Liver (tissue), 9 donors: Measurements from ENCODE around the gene RPP40. TPM values are rescaled to one million over a fixed set of nuclear protein-coding genes. Genes with fewer than 3 reads are reported as not detected.

Experiments
- DNase-seq: peaks from one replicate; pipeline ENCODE4 v3.0.0-alpha.2; 2017; ENCODE audit warnings: low spot score
- H3K27ac ChIP-seq, 2 donors: one replicate each; pipeline ENCODE4 v1.7.0; 2013; ENCODE audit warnings: inconsistent platforms in 2 of 2, low read length in 2 of 2, control low read depth in 1 of 2, low read depth in 1 of 2, mild to moderate bottlenecking in 1 of 2
- H3K27me3 ChIP-seq, 4 donors: one replicate each; pipeline versions ENCODE4 v1.6.1 to v1.7.0; 2013; ENCODE audit warnings: low read length in 3 of 4, inconsistent platforms in 1 of 4, mild to moderate bottlenecking in 1 of 4, moderate library complexity in 1 of 4; ENCODE audit not compliant: control insufficient read depth in 4 of 4, insufficient read depth in 4 of 4
- H3K36me3 ChIP-seq, 4 donors: one replicate each; pipeline versions ENCODE4 v1.6.1 to v1.7.0; 2013; ENCODE audit warnings: low read length in 3 of 4, mild to moderate bottlenecking in 3 of 4, low read depth in 1 of 4, moderate library complexity in 1 of 4; ENCODE audit not compliant: control insufficient read depth in 4 of 4, insufficient read depth in 3 of 4
- H3K4me1 ChIP-seq, 4 donors: one replicate each; pipeline versions ENCODE4 v1.6.1 to v1.7.0; 2013; ENCODE audit warnings: low read length in 3 of 4, mild to moderate bottlenecking in 3 of 4, moderate library complexity in 1 of 4; ENCODE audit not compliant: control insufficient read depth in 4 of 4, insufficient read depth in 4 of 4
- H3K4me3 ChIP-seq, 3 donors: one replicate each; pipeline versions ENCODE4 v1.6.1 to v1.7.0; 2013; ENCODE audit warnings: low read length in 3 of 3, control low read depth in 1 of 3, low read depth in 1 of 3, mild to moderate bottlenecking in 1 of 3
- H3K9ac ChIP-seq, 2 donors: one replicate each; pipeline ENCODE4 v1.7.0; 2013; ENCODE audit warnings: low read length in 2 of 2, mild to moderate bottlenecking in 2 of 2, moderate library complexity in 2 of 2, control low read depth in 1 of 2, low read depth in 1 of 2
- H3K9me3 ChIP-seq, 4 donors: one replicate each; pipeline versions ENCODE4 v1.6.1 to v1.7.0; 2013; ENCODE audit warnings: low read length in 3 of 4; ENCODE audit not compliant: control insufficient read depth in 4 of 4
- EGR1 ChIP-seq, 2 donors: IDR thresholded peaks; 2 replicates each; pipeline ENCODE4 v1.6.1; 2016 to 2018; ENCODE audit warnings: antibody characterized with exemption in 2 of 2, low read depth in 2 of 2
- FOXA1 ChIP-seq: IDR thresholded peaks from 2 replicates; pipeline ENCODE4 v1.6.1; 2016; ENCODE audit warnings: antibody characterized with exemption
- FOXA2 ChIP-seq: IDR thresholded peaks from 2 replicates; pipeline ENCODE4 v1.6.1; 2016; ENCODE audit warnings: antibody characterized with exemption
- GABPA ChIP-seq, 2 donors: IDR thresholded peaks in 1 of 2; conservative IDR thresholded peaks in 1 of 2; 2 replicates each; pipeline ENCODE4 v1.6.1; 2016; ENCODE audit warnings: antibody characterized with exemption in 2 of 2, mild to moderate bottlenecking in 1 of 2, moderate library complexity in 1 of 2
- HNF4G ChIP-seq: IDR thresholded peaks from 2 replicates; pipeline ENCODE4 v1.6.1; 2016; ENCODE audit warnings: antibody characterized with exemption
- JUND ChIP-seq, 2 donors: IDR thresholded peaks; 2 replicates each; pipeline ENCODE4 v1.6.1; 2016; ENCODE audit warnings: antibody characterized with exemption in 2 of 2
- NR2F2 ChIP-seq: IDR thresholded peaks from 2 replicates; pipeline ENCODE4 v1.6.1; 2016; ENCODE audit warnings: antibody characterized with exemption
- RAD21 ChIP-seq, 2 donors: IDR thresholded peaks; 2 replicates each; pipeline ENCODE4 v1.6.1; 2016; ENCODE audit warnings: antibody characterized with exemption in 2 of 2, mild to moderate bottlenecking in 2 of 2
- RXRA ChIP-seq, 2 donors: IDR thresholded peaks; 2 replicates each; pipeline ENCODE4 v1.6.1; 2017 to 2018; ENCODE audit warnings: antibody characterized with exemption in 2 of 2, mild to moderate bottlenecking in 1 of 2
- SP1 ChIP-seq: IDR thresholded peaks from 2 replicates; pipeline ENCODE4 v1.6.1; 2018; ENCODE audit warnings: antibody characterized with exemption, mild to moderate bottlenecking
- TAF1 ChIP-seq: conservative IDR thresholded peaks from 2 replicates; pipeline ENCODE4 v1.6.1; 2016; ENCODE audit warnings: antibody characterized with exemption, mild to moderate bottlenecking
- YY1 ChIP-seq: IDR thresholded peaks from 2 replicates; pipeline ENCODE4 v1.6.1; 2016; ENCODE audit warnings: antibody characterized with exemption, mild to moderate bottlenecking
- WGBS: extraction: QIAGEN DNeasy Blood & Tissue Kit; methylation state at CpG from one replicate; pipeline ENCODE4 v1.1.7; 2013; 5-methylcytosine and 5-hydroxymethylcytosine counted together
- polyA plus RNA-seq, 2 donors: library from polyadenylated mRNA; stranded (reverse) in 1 of 2; unstranded in 1 of 2; fragments of 200-250 nt in 1 of 2; fragments of >200 nt in 1 of 2; fragmentation: Nextera tagmentation in 1 of 2; extraction: Ambion mirVana in 1 of 2; gene quantifications; one replicate each; pipeline versions ENCODE4 v1.2.1 to v1.2.3, GENCODE V29; 2013 to 2015
- total RNA-seq, 2 donors: library from RNA; depleted of rRNA; stranded (reverse); fragments of >200 nt; gene quantifications; one replicate each; pipeline ENCODE4 v1.2.3, GENCODE V29; 2014
- TF ChIP-seq, protein P1 (sequence below): IDR thresholded peaks from 2 replicates; pipeline ENCODE4 v1.6.1; 2016; ENCODE audit warnings: antibody characterized with exemption
- TF ChIP-seq, protein P2 (sequence below): IDR thresholded peaks from 2 replicates; pipeline ENCODE4 v1.6.1; 2016; ENCODE audit warnings: antibody characterized with exemption
- TF ChIP-seq, protein P3 (sequence below): IDR thresholded peaks from 2 replicates; pipeline ENCODE4 v1.6.1; 2016; ENCODE audit warnings: antibody characterized with exemption
- TF ChIP-seq, protein P4 (sequence below): IDR thresholded peaks from 2 replicates; pipeline ENCODE4 v1.6.1; 2016; ENCODE audit warnings: antibody characterized with exemption, mild to moderate bottlenecking
- TF ChIP-seq, protein P5 (sequence below): fragments of 150-350 bp; IDR thresholded peaks from 2 replicates; pipeline ENCODE4 v1.5.1; 2017; ENCODE audit warnings: improper control_type of control experiment, low read depth, low read length; ENCODE audit not compliant: missing input control
- donor health status: healthy.
- donor health status: healthy.
- donor health status: healthy.
- donor health status: healthy.
- donor health status: healthy.

The RPP40 gene
- total and polyA plus RNA-seq, 4 donors = 5.4 to 9.5 (median 8.9) TPM

DNA sequence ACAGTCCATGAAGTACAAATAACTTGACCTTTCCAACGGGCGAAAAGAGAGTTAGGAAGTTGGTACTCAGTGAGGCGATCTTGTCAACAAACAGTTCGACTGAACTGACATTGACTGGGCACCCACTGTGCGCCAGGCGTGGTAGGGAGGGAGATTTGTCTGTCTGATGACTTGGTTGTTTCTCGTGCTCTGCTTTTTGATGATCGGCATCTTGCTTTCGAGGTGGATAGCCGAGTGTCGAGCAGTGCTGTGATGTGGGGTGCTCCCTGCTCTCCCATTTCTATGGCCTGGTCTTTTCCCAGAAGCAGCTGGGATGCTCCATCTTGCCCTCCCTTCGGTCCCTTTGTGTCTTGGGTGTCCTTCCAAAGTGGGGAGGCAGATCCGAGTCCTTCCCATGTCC, 30.4 kb downstream of the RPP40 start:
- Histone ChIP-seq H3K4me1 (no peaks in the 10 kb centered on the region), H3K36me3 (no peaks in the 10 kb centered on the region), H3K27me3 (no peaks in the 10 kb centered on the region), H3K4me3 (no peak overlapping the region), H3K9ac (no peak overlapping the region), H3K27ac (no peak overlapping the region), H3K9me3 (peaks cover 0 to 4% (median 0%) of the 10 kb centered on the region in 4 donors)
- TF ChIP-seq, protein P1, sequence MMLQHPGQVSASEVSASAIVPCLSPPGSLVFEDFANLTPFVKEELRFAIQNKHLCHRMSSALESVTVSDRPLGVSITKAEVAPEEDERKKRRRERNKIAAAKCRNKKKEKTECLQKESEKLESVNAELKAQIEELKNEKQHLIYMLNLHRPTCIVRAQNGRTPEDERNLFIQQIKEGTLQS = no peak
- TF ChIP-seq FOXA1 = no peak
- WGBS = 89% methylated on average over 13 of the region's 13 CpGs
- no peak for DNase-seq

DNA sequence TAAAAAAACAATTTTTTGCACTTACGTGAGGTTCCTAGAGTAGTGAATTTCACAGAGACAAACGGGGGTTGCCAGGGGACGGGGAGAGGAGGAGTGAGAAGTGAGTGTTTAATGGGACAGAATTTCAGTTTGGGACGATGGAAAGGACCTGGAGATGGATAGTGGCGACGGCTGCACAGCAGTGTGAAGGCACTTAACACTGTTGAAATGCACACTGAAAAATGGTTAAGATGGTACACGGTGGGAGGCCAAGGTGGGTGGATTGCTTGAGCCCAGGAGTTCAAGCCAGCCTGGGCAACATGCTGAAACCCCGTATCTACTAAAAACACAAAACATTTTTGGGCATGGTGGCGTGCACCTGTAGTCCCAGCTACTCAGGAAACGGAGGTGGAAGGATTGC, 31.4 kb downstream of the RPP40 start:
- Histone ChIP-seq H3K4me3 (no peak overlapping the region), H3K9ac (no peak overlapping the region), H3K9me3 (no peaks in the 10 kb centered on the region), H3K27ac (no peak overlapping the region), H3K27me3 (no peaks in the 10 kb centered on the region), H3K4me1 (no peaks in the 10 kb centered on the region), H3K36me3 (no peaks in the 10 kb centered on the region)
- TF ChIP-seq, protein P2, sequence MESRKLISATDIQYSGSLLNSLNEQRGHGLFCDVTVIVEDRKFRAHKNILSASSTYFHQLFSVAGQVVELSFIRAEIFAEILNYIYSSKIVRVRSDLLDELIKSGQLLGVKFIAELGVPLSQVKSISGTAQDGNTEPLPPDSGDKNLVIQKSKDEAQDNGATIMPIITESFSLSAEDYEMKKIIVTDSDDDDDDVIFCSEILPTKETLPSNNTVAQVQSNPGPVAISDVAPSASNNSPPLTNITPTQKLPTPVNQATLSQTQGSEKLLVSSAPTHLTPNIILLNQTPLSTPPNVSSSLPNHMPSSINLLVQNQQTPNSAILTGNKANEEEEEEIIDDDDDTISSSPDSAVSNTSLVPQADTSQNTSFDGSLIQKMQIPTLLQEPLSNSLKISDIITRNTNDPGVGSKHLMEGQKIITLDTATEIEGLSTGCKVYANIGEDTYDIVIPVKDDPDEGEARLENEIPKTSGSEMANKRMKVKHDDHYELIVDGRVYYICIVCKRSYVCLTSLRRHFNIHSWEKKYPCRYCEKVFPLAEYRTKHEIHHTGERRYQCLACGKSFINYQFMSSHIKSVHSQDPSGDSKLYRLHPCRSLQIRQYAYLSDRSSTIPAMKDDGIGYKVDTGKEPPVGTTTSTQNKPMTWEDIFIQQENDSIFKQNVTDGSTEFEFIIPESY = no peak
- TF ChIP-seq EGR1 (IDR thresholded peaks at IDR 0.05; ENCODE audit: low read depth in 2 of 2) (no peak), HNF4G (no peak), SP1 (no peak), RXRA (IDR thresholded peaks at IDR 0.05) (no peak), JUND (IDR thresholded peaks at IDR 0.05) (no peak), FOXA2 (no peak), RAD21 (IDR thresholded peaks at IDR 0.05) (no peak), YY1 (no peak), TAF1 (no peak), NR2F2 (no peak), GABPA (IDR thresholded peaks at IDR 0.05 in 1 of 2, conservative IDR thresholded peaks at IDR 0.05 in 1 of 2) (no peak)
- TF ChIP-seq, protein P3, sequence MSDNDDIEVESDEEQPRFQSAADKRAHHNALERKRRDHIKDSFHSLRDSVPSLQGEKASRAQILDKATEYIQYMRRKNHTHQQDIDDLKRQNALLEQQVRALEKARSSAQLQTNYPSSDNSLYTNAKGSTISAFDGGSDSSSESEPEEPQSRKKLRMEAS = no peak
- TF ChIP-seq, protein P4, sequence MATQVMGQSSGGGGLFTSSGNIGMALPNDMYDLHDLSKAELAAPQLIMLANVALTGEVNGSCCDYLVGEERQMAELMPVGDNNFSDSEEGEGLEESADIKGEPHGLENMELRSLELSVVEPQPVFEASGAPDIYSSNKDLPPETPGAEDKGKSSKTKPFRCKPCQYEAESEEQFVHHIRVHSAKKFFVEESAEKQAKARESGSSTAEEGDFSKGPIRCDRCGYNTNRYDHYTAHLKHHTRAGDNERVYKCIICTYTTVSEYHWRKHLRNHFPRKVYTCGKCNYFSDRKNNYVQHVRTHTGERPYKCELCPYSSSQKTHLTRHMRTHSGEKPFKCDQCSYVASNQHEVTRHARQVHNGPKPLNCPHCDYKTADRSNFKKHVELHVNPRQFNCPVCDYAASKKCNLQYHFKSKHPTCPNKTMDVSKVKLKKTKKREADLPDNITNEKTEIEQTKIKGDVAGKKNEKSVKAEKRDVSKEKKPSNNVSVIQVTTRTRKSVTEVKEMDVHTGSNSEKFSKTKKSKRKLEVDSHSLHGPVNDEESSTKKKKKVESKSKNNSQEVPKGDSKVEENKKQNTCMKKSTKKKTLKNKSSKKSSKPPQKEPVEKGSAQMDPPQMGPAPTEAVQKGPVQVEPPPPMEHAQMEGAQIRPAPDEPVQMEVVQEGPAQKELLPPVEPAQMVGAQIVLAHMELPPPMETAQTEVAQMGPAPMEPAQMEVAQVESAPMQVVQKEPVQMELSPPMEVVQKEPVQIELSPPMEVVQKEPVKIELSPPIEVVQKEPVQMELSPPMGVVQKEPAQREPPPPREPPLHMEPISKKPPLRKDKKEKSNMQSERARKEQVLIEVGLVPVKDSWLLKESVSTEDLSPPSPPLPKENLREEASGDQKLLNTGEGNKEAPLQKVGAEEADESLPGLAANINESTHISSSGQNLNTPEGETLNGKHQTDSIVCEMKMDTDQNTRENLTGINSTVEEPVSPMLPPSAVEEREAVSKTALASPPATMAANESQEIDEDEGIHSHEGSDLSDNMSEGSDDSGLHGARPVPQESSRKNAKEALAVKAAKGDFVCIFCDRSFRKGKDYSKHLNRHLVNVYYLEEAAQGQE = no peak
- TF ChIP-seq, protein P5, sequence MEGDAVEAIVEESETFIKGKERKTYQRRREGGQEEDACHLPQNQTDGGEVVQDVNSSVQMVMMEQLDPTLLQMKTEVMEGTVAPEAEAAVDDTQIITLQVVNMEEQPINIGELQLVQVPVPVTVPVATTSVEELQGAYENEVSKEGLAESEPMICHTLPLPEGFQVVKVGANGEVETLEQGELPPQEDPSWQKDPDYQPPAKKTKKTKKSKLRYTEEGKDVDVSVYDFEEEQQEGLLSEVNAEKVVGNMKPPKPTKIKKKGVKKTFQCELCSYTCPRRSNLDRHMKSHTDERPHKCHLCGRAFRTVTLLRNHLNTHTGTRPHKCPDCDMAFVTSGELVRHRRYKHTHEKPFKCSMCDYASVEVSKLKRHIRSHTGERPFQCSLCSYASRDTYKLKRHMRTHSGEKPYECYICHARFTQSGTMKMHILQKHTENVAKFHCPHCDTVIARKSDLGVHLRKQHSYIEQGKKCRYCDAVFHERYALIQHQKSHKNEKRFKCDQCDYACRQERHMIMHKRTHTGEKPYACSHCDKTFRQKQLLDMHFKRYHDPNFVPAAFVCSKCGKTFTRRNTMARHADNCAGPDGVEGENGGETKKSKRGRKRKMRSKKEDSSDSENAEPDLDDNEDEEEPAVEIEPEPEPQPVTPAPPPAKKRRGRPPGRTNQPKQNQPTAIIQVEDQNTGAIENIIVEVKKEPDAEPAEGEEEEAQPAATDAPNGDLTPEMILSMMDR = no peak
- TF ChIP-seq, protein P1 = no peak
- no peak for DNase-seq
- 85% methylated on average over 10 of the region's 10 CpGs for WGBS
